ENCODE data around the gene SLC39A2. TPM values are rescaled to one million over a fixed set of nuclear protein-coding genes. Genes with fewer than 3 reads are reported as not detected.
"Not testable (repeated sequence)": the region's sequence is repeated elsewhere in the genome, so short reads cannot be mapped to it uniquely, and the experiment has no call there.

Gene SLC39A2
- polyA plus RNA-seq, 10 donors: 0.16 to 0.91 (median 0.43) TPM; not detected in 7

- DNase-seq: no peak
These were observed 2.6 kb upstream of the SLC39A2 start for GRCh38 chr14:20996521-20996920.

- DNase-seq: no peak
These were observed 2.0 kb upstream of the SLC39A2 start for GRCh38 chr14:20997115-20997514.

GRCh38 chr14:20997564-20997963 is 1.5 kb upstream of the SLC39A2 start:
- DNase-seq: no peak

- no peak for DNase-seq
These were observed 954 bp upstream of the SLC39A2 start for GRCh38 chr14:20998139-20998538.

GRCh38 chr14:20999591-20999990 is 498 bp downstream of the SLC39A2 start:
- DNase-seq: no peak

- no peak for DNase-seq
These were observed 2.1 kb downstream of the SLC39A2 start for GRCh38 chr14:21001218-21001617.

GRCh38 chr14:21003788-21004346 is 4.8 kb downstream of the SLC39A2 start:
- no peak for DNase-seq

- not testable (repeated sequence) for DNase-seq
These were observed 10.6 kb downstream of the SLC39A2 start for GRCh38 chr14:21009721-21010120.

- no peak for DNase-seq
These were observed 12.0 kb downstream of the SLC39A2 start for GRCh38 chr14:21011136-21011535.

GRCh38 chr14:21014761-21015190 is 15.7 kb downstream of the SLC39A2 start:
- DNase-seq: peak; percentile 83 to 92 (median 89)

- DNase-seq: no peak
These were observed 16.2 kb downstream of the SLC39A2 start for GRCh38 chr14:21015312-21015711.

- DNase-seq: no peak
These were observed 17.5 kb downstream of the SLC39A2 start for GRCh38 chr14:21016413-21017190.

GRCh38 chr14:21017528-21018245 is 18.6 kb downstream of the SLC39A2 start:
- no peak for DNase-seq

GRCh38 chr14:21018286-21018685 is 19.2 kb downstream of the SLC39A2 start:
- DNase-seq: no peak

- no peak for DNase-seq
These were observed 19.7 kb downstream of the SLC39A2 start for GRCh38 chr14:21018781-21019180.

- no peak for DNase-seq
These were observed 20.3 kb downstream of the SLC39A2 start for GRCh38 chr14:21019366-21019765.

GRCh38 chr14:21020977-21021545 is 22.0 kb downstream of the SLC39A2 start:
- no peak for DNase-seq

GRCh38 chr14:21022686-21023085 is 23.6 kb downstream of the SLC39A2 start:
- no peak for DNase-seq

- DNase-seq: no peak
These were observed 24.1 kb downstream of the SLC39A2 start for GRCh38 chr14:21023174-21023573.

- no peak for DNase-seq
These were observed 24.9 kb downstream of the SLC39A2 start for GRCh38 chr14:21023817-21024584.

- peak; percentile 69 to 87 (median 70) for DNase-seq
These were observed 25.7 kb downstream of the SLC39A2 start, which contains the start of gene NDRG2 for GRCh38 chr14:21024585-21025370. TSS of gene NDRG2 (minus strand) at chr14:21025061. CDS start at chr14:21023315, 1,746 bp downstream.
